GM18867 (cell line): ENCODE measurements around the gene ADTRP.

ENCODE experiments used
- ATAC-seq: cut with Tn5 transposase; IDR thresholded peaks from one replicate; pipeline ENCODE4 v1.9.1; 2021; ENCODE audit warnings: mild to moderate bottlenecking, moderate library complexity; ENCODE audit not compliant: unreplicated experiment

The ADTRP gene

GRCh38 chr6:11758878-11759277 lies 19.7 kb downstream of the ADTRP start:
- no peak for ATAC-seq

- no peak for ATAC-seq
Observed at GRCh38 chr6:11756726-11757125, 21.9 kb downstream of the ADTRP start.

- ATAC-seq: no peak
Observed at GRCh38 chr6:11756292-11756691, 22.3 kb downstream of the ADTRP start.

- no peak for ATAC-seq
Observed at GRCh38 chr6:11755725-11756124, 22.9 kb downstream of the ADTRP start.

GRCh38 chr6:11754625-11755271 lies 23.9 kb downstream of the ADTRP start:
- ATAC-seq: no peak

GRCh38 chr6:11753798-11754197 lies 24.8 kb downstream of the ADTRP start:
- ATAC-seq: no peak

GRCh38 chr6:11752360-11752759 lies 26.2 kb downstream of the ADTRP start:
- no peak for ATAC-seq

- no peak for ATAC-seq
Observed at GRCh38 chr6:11750682-11751081, 27.9 kb downstream of the ADTRP start.

- ATAC-seq: no peak
Observed at GRCh38 chr6:11748591-11749210, 29.9 kb downstream of the ADTRP start.

GRCh38 chr6:11747021-11747420 lies 31.6 kb downstream of the ADTRP start:
- ATAC-seq: no peak

- ATAC-seq: no peak
Observed at GRCh38 chr6:11744753-11745152, 33.9 kb downstream of the ADTRP start.

GRCh38 chr6:11744101-11744500 lies 34.5 kb downstream of the ADTRP start:
- ATAC-seq: no peak

GRCh38 chr6:11740875-11741274 lies 37.7 kb downstream of the ADTRP start:
- no peak for ATAC-seq

GRCh38 chr6:11738661-11739375 lies 39.8 kb downstream of the ADTRP start:
- no peak for ATAC-seq

GRCh38 chr6:11738234-11738633 lies 40.4 kb downstream of the ADTRP start:
- ATAC-seq: no peak

- no peak for ATAC-seq
Observed at GRCh38 chr6:11736601-11737000, 42.0 kb downstream of the ADTRP start.

- ATAC-seq: no peak
Observed at GRCh38 chr6:11734861-11735613, 43.6 kb downstream of the ADTRP start.

GRCh38 chr6:11732036-11732631 lies 46.5 kb downstream of the ADTRP start:
- peak; percentile 70 for ATAC-seq

GRCh38 chr6:11731423-11731822 lies 47.2 kb downstream of the ADTRP start:
- no peak for ATAC-seq

- ATAC-seq: peak; percentile 51
Observed at GRCh38 chr6:11730641-11731040, 48.0 kb downstream of the ADTRP start.

GRCh38 chr6:11729076-11729475 lies 49.5 kb downstream of the ADTRP start:
- ATAC-seq: no peak
